OCI-LY3 (cell line): ENCODE data around the gene ZHX3.

ENCODE experiments used
- H2AFZ ChIP-seq: fragments of 200-600, 300-600 bp; shearing (Covaris generic); 2 replicates; pipeline ENCODE4 v1.6.0; 2014; ENCODE audit warnings: antibody characterized with exemption, low read depth, low read length
- H3K27ac ChIP-seq: fragments of 200-600, 300-600 bp; sonication (generic); 2 replicates; pipeline ENCODE4 v1.5.1; 2014; ENCODE audit warnings: mild to moderate bottlenecking, low read length, moderate library complexity, mixed read lengths
- H3K27me3 ChIP-seq: fragments of 200-600, 300-600 bp; sonication (generic); 2 replicates; pipeline ENCODE4 v1.6.1; 2014; ENCODE audit warnings: low read depth, low read length, mixed read lengths
- H3K36me3 ChIP-seq: fragments of 200-600, 300-600 bp; sonication (generic); replicated peaks from 2 replicates; pipeline ENCODE3; 2014; ENCODE audit warnings: low read depth, low read length, mixed read lengths
- H3K4me1 ChIP-seq: fragments of 300-600, 200-600 bp; sonication (generic); 2 replicates; pipeline ENCODE4 v1.6.1; 2014; ENCODE audit warnings: low read length, mixed read lengths
- H3K4me2 ChIP-seq: fragments of 200-600, 300-600 bp; sonication (generic); 2 replicates; pipeline ENCODE4 v1.6.1; 2014; ENCODE audit warnings: low read length, mixed read lengths
- H3K4me3 ChIP-seq: fragments of 300-600, 200-600 bp; sonication (generic); 2 replicates; pipeline ENCODE4 v1.5.1; 2014; ENCODE audit warnings: antibody characterized with exemption, mild to moderate bottlenecking, low read length, moderate library complexity
- H3K79me2 ChIP-seq: fragments of 300-600, 200-600 bp; shearing (Covaris generic); 2 replicates; pipeline ENCODE4 v1.6.1; 2014; ENCODE audit warnings: mild to moderate bottlenecking, low read length, mixed read lengths
- H3K9ac ChIP-seq: fragments of 300-600, 200-600 bp; shearing (Covaris generic); 2 replicates; pipeline ENCODE4 v1.6.0; 2014; ENCODE audit warnings: mild to moderate bottlenecking, low read length, moderate library complexity
- H3K9me3 ChIP-seq: fragments of 200-600, 300-600 bp; shearing (Covaris generic); 2 replicates; pipeline ENCODE4 v1.6.1; 2014; ENCODE audit warnings: low read length, mixed read lengths; ENCODE audit not compliant: insufficient read depth
- H4K20me1 ChIP-seq: fragments of 200-600, 300-600 bp; sonication (generic); 2 replicates; pipeline ENCODE4 v1.6.1; 2016; ENCODE audit warnings: low read length, mixed read lengths; ENCODE audit not compliant: insufficient read depth
- CTCF ChIP-seq: fragments of 200-600, 300-600 bp; sonication (generic); IDR thresholded peaks from 2 replicates; pipeline ENCODE4 v1.5.1; 2014; ENCODE audit warnings: antibody characterized with exemption, low read length, low read depth
- EZH2phosphoT487 ChIP-seq: fragments of 200-600 bp; shearing (Covaris generic); IDR thresholded peaks from 2 replicates; pipeline ENCODE4 v1.6.1; 2018; ENCODE audit warnings: antibody characterized with exemption, mixed run types, low read depth

ZHX3 gene

GRCh38 chr20:41173791-41174341 lies 143.7 kb downstream of the ZHX3 start:
- no peaks in the 10 kb centered on the region for H3K4me1 ChIP-seq
- no peak overlapping the region for H3K4me3 ChIP-seq
- no peaks in the 10 kb centered on the region for H3K79me2 ChIP-seq
- no peak overlapping the region for H3K27ac ChIP-seq
- H3K9ac ChIP-seq, result no peak overlapping the region
- peaks cover 73% of the 10 kb centered on the region for H3K36me3 ChIP-seq
- H3K27me3 ChIP-seq, result no peaks in the 10 kb centered on the region
- H3K9me3 ChIP-seq, result no peaks in the 10 kb centered on the region
- no peak overlapping the region for H3K4me2 ChIP-seq
- peaks cover 6% of the 10 kb centered on the region; the same call in 1 of the 2 replicates for H4K20me1 ChIP-seq
- no peak for TF ChIP-seq EZH2phosphoT487
- no peak for TF ChIP-seq CTCF
- no peak overlapping the region for H2AFZ ChIP-seq

GRCh38 chr20:41173161-41173721 lies 144.3 kb downstream of the ZHX3 start:
- TF ChIP-seq EZH2phosphoT487, result no peak
- TF ChIP-seq CTCF, result peak; percentile 99
- no peaks in the 10 kb centered on the region for H3K79me2 ChIP-seq
- no peaks in the 10 kb centered on the region for H3K9me3 ChIP-seq
- H3K9ac ChIP-seq, result no peak overlapping the region
- H4K20me1 ChIP-seq, result peaks cover 11% of the 10 kb centered on the region; the same call in 1 of the 2 replicates
- no peak overlapping the region for H3K27ac ChIP-seq
- H3K36me3 ChIP-seq, result peaks cover 75% of the 10 kb centered on the region
- no peak overlapping the region for H3K4me3 ChIP-seq
- no peak overlapping the region for H3K4me2 ChIP-seq
- H2AFZ ChIP-seq, result no peak overlapping the region
- H3K4me1 ChIP-seq, result no peaks in the 10 kb centered on the region
- no peaks in the 10 kb centered on the region for H3K27me3 ChIP-seq

GRCh38 chr20:41172296-41173140 lies 145.0 kb downstream of the ZHX3 start:
- no peak overlapping the region for H2AFZ ChIP-seq
- H3K27ac ChIP-seq, result no peak overlapping the region
- no peak overlapping the region for H3K9ac ChIP-seq
- no peaks in the 10 kb centered on the region for H3K27me3 ChIP-seq
- H4K20me1 ChIP-seq, result peaks cover 11% of the 10 kb centered on the region; the same call in 1 of the 2 replicates
- H3K36me3 ChIP-seq, result peaks cover 76% of the 10 kb centered on the region
- no peaks in the 10 kb centered on the region for H3K79me2 ChIP-seq
- H3K9me3 ChIP-seq, result no peaks in the 10 kb centered on the region
- H3K4me3 ChIP-seq, result no peak overlapping the region
- no peak overlapping the region for H3K4me2 ChIP-seq
- no peaks in the 10 kb centered on the region for H3K4me1 ChIP-seq
- TF ChIP-seq EZH2phosphoT487 (no peak), CTCF (no peak)

GRCh38 chr20:41171736-41172295 lies 145.7 kb downstream of the ZHX3 start:
- no peak overlapping the region for H3K4me3 ChIP-seq
- H3K9me3 ChIP-seq, result no peaks in the 10 kb centered on the region
- no peak overlapping the region for H3K9ac ChIP-seq
- H3K79me2 ChIP-seq, result no peaks in the 10 kb centered on the region
- no peaks in the 10 kb centered on the region for H3K27me3 ChIP-seq
- no peaks in the 10 kb centered on the region for H3K4me1 ChIP-seq
- peaks cover 76% of the 10 kb centered on the region for H3K36me3 ChIP-seq
- H3K4me2 ChIP-seq, result no peak overlapping the region
- no peak overlapping the region for H3K27ac ChIP-seq
- no peak for TF ChIP-seq EZH2phosphoT487
- H4K20me1 ChIP-seq, result peaks cover 11% of the 10 kb centered on the region; the same call in 1 of the 2 replicates
- H2AFZ ChIP-seq, result no peak overlapping the region
